Amniotic stem cell (primary cell): Measurements from ENCODE around the gene HSD17B1.

Source experiments
- DNase-seq: peaks from one replicate; lab custom pipeline; 2025; lab: John Stamatoyannopoulos, UW

HSD17B1 gene

GRCh38 chr17:42568341-42569111 is 15.8 kb downstream of the HSD17B1 start:
- DNase-seq = no peak

DNA sequence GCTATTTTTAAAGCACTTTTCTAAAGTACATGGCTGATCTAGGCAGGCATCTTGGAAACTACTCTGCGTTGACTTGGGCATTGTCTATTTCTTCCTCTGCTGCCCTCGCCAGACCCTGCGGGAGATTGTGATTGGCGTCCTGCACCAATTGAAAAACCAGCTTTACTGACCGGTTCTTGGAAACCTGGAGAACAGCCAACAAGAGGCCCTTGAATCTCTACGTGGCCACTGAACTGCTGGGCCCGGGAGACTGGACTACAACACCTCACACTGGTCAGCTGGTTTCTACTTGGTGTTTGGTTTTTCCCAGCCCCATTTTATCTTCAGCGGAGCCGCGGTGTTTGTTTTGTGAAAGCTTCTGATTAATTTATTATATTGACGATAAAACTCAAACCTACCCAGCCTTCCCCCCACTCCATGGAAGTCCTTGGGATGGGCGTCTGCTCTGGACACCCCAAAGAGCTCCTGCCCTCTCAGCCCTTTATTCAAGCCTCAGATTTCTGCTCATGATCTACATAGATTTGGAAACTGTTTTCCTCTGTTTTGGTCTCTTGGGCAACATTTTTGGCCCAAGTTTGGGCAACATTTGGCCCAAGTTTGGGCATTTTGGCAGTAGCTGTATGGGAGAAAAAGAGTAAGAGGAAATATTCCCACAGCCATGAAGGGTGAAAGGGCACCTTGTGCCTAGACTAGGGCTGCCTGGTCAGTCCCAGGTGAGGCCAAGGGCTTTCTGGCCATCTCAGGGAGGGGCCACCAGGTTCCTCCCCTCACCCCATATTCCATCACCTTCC is 18.9 kb downstream of the HSD17B1 start:
- DNase-seq = no peak

DNA sequence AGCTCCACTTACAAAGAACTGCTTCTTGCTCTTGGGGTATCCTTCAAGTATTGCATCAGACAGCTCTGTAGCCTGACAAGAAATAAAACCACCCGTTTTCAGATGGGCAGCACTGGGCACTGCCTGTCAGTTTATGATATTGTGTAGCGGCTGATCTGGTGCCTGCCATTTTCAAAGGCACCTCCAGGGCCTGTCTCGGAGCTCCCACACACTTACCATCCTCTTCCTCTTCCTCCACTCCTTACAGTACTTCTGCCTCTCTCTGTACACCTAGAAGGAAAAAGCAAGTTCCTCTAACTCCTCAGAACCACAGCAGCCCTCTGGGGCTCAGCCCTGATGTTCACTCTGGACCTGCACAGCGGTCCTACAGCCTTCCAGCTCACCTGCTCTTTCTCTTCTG is 20.4 kb downstream of the HSD17B1 start:
- no peak for DNase-seq

DNA sequence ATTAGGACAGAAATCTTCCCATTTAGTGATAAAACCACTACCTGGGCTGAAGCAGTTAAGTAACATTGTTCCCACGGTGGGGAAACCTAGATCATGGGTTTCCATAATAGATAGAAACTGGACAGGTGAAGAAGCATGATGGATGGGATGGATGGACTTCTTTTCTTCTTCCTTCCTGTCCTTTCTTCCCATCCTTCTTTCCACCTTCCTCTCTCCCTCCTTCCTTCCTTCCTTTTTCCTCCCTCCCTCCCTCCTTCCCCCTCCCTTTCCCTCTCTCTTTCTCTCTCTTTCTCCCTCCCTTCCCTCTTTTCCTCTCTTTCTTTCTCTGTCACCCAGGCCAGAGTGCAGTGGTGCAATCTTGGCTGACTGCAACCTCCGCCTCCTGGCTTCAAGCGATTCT is 21.7 kb downstream of the HSD17B1 start:
- no peak for DNase-seq

DNA sequence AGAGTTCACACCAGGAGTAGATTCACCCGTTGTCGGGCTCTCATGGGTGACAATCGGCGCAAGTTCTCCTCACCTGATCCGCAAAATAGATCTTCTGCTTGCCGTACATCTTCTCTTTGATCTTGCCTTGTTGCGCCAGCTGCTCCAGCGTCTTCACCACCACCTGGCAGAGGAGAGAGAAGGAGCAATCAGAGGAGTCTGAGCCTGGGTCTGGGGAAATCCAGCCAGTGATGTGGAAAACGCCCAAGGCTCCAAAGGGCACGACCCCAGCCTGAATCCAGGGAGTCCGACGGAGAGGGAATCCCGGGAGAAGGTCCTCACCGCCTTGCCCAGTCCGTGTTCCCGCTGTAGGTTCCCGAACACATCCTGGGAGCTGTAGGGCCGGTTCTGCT is 24.4 kb downstream of the HSD17B1 start:
- no peak for DNase-seq

- DNase-seq = peak; percentile 97
These were observed 25.0 kb downstream of the HSD17B1 start, which contains the start of gene PSMC3IP for GRCh38 chr17:42577532-42578281. PSMC3IP (minus strand) TSS chr17:42577729; CDS start chr17:42577686, 43 bp downstream.

- DNase-seq = peak; percentile 51
These were observed 25.7 kb downstream of the HSD17B1 start for GRCh38 chr17:42578282-42578869.

- no peak for DNase-seq
These were observed 27.2 kb downstream of the HSD17B1 start for GRCh38 chr17:42579794-42580551.

- DNase-seq = no peak
These were observed 29.1 kb downstream of the HSD17B1 start for GRCh38 chr17:42581744-42582270.

GRCh38 chr17:42584880-42585279 is 32.2 kb downstream of the HSD17B1 start:
- DNase-seq = no peak

GRCh38 chr17:42585353-42585752 is 32.6 kb downstream of the HSD17B1 start:
- no peak for DNase-seq

- no peak for DNase-seq
These were observed 33.9 kb downstream of the HSD17B1 start for GRCh38 chr17:42586514-42587230.

- no peak for DNase-seq
These were observed 38.2 kb downstream of the HSD17B1 start for GRCh38 chr17:42590886-42591285.

DNA sequence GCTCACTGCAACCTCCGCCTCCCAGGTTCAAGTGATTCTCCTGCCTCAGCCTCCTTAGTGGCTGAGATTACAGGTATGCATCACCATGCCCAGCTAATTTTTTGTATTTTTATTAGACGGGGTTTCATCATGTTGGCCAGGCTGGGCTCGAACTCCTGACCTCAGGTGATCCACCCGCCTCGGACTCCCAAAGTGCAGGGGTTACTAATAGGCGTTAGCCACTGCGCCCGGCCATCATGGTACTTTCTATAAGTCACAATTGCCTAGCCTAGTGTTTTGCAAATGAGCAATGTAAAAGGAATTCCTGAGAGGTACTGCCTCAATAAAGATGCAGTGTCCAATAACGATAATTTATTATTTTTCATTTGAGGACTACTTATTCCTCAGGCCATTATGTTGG is 38.7 kb downstream of the HSD17B1 start:
- no peak for DNase-seq

GRCh38 chr17:42596386-42596785 is 43.7 kb downstream of the HSD17B1 start:
- DNase-seq = no peak

DNA sequence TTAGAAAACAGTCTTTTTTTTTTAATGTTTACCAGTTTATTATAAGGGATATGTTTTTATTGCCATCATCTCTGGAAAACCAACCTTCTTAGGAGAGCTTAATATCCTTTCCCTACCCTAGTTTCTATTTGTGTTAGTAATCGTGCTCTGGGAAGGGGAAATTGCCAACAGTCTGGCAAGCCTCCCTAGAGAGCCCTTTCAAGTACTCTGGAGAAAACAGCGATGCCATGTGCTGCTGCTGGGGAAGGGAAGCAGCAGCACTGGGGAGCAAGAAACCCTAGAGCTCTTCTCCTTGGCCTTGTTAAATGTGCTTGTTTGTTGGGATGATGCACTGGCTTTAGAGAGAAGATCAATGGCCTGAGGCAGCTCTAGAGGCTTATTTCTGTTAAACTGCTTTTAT is 46.2 kb downstream of the HSD17B1 start:
- no peak for DNase-seq

- no peak for DNase-seq
These were observed 50.6 kb downstream of the HSD17B1 start for GRCh38 chr17:42603318-42603717.
